Stimulated activated CD8-positive, alpha-beta memory T cell treated with anti-CD3 and anti-CD28 coated beads, Interleukin-4, amount 100 ng/mL, for 48 hours (primary cell): ENCODE data around the gene CRAMP1.
"Not testable (repeated sequence)": the region's sequence is repeated elsewhere in the genome, so short reads cannot be mapped to it uniquely, and the experiment has no call there.

Experiments
- DNase-seq: peaks from one replicate; pipeline ENCODE4 v3.0.0-alpha.2; 2020

Gene CRAMP1

GRCh38 chr16:1718236-1718635, 106.1 kb downstream of the CRAMP1 start:
- not testable (repeated sequence) for DNase-seq

- not testable (repeated sequence) for DNase-seq
Measured at GRCh38 chr16:1719559-1720229, 107.5 kb downstream of the CRAMP1 start.

DNA sequence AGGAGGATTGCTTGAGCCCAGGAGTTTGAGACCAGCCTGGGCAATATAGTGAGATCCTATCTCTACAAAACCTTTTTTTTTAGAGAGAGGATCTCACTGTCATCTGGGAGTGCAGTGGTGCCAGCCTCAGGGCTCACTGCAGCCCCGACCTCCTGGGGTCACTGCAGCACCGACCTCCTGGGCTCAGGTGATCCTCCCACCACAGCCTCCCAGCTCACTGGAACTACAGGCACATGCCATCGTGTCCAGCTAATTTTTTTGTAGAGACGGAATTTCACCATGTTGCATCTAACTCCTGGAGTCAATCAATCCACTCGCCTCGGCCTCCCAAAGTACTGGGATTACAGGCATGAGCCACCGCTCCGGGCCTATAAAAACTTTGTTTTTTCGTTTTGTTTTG, 109.2 kb downstream of the CRAMP1 start:
- no peak for DNase-seq

DNA sequence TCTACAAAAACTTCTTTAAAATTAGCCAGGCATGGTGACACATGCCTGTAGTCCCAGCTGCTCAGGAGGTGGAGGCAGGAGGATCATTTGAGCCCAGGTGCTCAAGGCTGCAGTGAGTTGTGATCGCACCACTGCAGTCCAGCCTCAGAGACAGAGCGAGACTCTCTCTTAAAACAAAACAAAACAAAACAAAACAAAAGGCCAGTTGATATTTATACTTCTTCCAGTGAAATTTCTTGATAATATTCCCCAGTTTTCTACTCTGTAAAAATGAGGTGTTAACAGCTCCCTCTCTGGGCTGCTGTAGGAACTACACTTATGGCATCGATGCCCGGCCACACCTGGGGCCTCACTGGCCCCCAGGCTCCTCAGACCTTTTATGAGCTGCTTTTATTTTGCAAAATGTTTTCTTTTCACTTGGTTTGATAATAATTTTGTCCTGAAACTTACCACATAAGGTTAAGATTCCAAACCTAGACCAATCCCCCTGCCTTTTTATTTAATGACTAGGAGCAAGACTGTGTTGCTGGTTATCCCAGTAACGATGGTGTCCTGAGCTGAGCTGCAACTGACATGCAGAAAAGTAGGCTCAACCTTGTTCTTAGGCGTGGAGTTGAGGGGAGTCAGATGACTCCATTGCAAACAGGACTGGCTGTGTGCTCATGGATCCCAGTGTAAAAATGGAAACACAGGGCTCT, 111.4 kb downstream of the CRAMP1 start:
- peak; percentile 64 for DNase-seq

DNA sequence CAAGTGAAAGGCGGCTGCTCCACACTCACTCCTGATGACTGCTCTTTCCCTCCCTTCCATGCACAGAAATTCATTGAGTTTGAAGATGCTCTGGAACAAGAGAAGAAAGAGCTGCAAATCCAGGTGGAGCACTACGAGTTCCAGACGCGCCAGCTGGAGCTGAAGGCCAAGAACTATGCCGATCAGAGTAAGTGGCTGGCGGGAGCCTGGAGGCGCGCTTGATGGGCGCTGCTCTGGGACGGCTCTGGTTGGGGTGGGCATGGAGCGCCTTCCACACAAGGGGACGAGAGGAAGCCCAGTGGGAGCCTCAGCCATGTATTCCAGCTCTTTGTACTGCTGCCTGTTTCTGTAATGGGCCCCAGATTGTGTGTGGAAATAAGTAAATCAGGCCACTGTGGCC, 112.3 kb downstream of the CRAMP1 start:
- DNase-seq, result no peak

DNA sequence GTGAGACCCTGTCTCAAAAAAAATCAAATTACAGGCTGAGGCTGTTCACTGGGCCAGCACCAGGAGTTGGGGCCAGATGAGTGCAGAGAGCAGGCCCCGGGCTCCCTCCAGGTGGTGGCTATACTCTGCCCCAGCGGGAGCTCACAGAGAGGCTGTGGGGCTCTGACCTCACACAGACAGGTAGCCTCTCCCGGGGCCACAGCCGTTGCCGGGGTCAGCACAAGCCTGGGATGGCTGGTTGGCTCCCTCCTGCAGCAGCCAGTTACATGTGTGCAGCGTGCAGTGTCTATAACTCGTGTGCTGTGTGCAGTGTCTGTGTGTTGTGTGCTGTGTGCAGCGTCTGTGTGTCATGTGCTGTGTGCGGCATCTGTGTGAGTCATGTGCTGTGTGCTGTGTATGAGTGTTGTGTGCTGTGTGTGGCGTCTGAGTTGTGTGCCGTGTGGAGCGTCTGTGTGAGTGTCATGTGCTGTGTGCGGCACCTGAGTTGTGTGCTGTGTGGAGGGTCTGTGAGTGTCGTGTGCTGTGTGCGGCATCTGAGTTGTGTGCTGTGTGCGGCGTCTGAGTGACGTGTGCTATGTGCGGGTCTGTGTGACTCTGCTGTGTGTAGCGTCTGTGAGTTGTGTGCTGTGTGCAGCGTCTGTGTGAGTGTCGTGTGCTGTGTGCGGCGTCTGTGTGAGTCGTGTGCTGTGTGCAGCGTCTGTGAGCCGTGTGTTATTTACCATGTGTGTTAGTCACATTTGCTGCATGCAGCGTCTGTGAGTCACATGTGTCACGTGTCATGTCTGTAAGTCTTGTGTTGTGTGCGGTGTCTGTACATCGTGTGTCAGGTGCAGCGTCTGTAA, 114.7 kb downstream of the CRAMP1 start:
- no peak for DNase-seq
